Suprapubic skin (tissue), 4 donors: ENCODE data around the gene DOLPP1.

Experiments
- EP300 ChIP-seq: sonication (generic); formaldehyde crosslinking; IDR thresholded peaks from one replicate; pipeline ENCODE4 v1.6.1; 2017; ENCODE audit warnings: antibody characterized with exemption
- POLR2A ChIP-seq, 2 donors: fragments of 450-650 bp; IDR thresholded peaks; one replicate each; pipeline ENCODE4 v1.6.1; 2017; ENCODE audit warnings: antibody characterized with exemption in 2 of 2, mild to moderate bottlenecking in 2 of 2, moderate library complexity in 2 of 2
- POLR2AphosphoS5 ChIP-seq, 3 donors: sonication (generic); formaldehyde crosslinking; IDR thresholded peaks; one replicate each; pipeline ENCODE4 v1.6.1; 2017; ENCODE audit warnings: antibody characterized with exemption in 3 of 3
- TF ChIP-seq, protein P1 (sequence below), 2 donors: fragments of 200-600 bp in 1 of 2; fragments of 450-650 bp in 1 of 2; sonication (generic) in 1 of 2; IDR thresholded peaks; one replicate each; pipeline ENCODE4 v1.5.1; 2016 to 2019; ENCODE audit warnings: antibody characterized with exemption in 2 of 2, mild to moderate bottlenecking in 1 of 2, moderate library complexity in 1 of 2

GRCh38 chr9:129133082-129133481 lies 52.2 kb downstream of the DOLPP1 start:
- TF ChIP-seq, protein P1, sequence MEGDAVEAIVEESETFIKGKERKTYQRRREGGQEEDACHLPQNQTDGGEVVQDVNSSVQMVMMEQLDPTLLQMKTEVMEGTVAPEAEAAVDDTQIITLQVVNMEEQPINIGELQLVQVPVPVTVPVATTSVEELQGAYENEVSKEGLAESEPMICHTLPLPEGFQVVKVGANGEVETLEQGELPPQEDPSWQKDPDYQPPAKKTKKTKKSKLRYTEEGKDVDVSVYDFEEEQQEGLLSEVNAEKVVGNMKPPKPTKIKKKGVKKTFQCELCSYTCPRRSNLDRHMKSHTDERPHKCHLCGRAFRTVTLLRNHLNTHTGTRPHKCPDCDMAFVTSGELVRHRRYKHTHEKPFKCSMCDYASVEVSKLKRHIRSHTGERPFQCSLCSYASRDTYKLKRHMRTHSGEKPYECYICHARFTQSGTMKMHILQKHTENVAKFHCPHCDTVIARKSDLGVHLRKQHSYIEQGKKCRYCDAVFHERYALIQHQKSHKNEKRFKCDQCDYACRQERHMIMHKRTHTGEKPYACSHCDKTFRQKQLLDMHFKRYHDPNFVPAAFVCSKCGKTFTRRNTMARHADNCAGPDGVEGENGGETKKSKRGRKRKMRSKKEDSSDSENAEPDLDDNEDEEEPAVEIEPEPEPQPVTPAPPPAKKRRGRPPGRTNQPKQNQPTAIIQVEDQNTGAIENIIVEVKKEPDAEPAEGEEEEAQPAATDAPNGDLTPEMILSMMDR (IDR thresholded peaks at IDR 0.05), result no peak
- TF ChIP-seq POLR2A (IDR thresholded peaks at IDR 0.05) (no peak), POLR2AphosphoS5 (IDR thresholded peaks at IDR 0.05) (no peak), EP300 (no peak)
